HG02973 (cell line): ENCODE measurements around the gene PDE6A.

ENCODE experiments used
- ATAC-seq: cut with Tn5 transposase; IDR thresholded peaks from one replicate; pipeline ENCODE4 v1.9.1; 2021; ENCODE audit warnings: moderate library complexity; ENCODE audit not compliant: unreplicated experiment

The PDE6A gene

DNA sequence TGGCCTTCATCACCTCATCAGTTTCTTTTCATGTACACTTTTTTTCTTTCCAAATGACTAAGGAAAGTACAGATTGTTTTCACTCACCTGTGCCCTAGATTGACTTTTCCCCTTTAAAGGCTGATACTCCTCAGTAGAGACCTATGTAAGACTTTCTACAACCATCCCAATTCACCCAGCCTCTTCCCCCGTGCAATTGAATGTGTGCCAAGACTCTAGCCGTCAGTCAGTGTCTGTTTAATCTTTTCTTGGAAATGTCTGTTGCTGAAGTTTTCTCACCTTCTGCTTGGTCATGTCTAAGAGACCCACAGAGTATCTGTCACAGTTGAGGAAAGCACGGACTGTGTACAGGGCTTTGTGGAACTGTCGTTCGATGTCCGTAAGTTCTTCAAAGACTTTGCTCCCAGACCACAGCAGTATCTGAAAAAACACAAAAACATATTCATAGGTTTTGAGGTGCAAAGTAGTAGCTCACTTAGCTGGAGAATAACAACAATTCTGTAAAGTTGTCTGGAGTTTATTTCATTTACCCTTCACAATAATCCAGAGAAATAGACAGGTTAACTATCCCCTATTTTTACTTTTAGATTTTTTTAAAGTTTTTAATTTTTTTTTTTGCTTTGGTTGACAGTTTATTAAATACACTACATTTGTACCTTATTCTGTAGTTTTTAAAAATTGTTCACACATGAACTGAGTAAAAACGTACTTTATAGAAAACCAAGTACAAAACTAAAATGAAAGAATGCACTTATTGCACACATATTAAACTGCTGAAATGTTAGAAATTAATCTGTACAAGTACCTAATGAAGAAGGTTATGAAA, 13.6 kb downstream of the PDE6A start:
- no peak for ATAC-seq

DNA sequence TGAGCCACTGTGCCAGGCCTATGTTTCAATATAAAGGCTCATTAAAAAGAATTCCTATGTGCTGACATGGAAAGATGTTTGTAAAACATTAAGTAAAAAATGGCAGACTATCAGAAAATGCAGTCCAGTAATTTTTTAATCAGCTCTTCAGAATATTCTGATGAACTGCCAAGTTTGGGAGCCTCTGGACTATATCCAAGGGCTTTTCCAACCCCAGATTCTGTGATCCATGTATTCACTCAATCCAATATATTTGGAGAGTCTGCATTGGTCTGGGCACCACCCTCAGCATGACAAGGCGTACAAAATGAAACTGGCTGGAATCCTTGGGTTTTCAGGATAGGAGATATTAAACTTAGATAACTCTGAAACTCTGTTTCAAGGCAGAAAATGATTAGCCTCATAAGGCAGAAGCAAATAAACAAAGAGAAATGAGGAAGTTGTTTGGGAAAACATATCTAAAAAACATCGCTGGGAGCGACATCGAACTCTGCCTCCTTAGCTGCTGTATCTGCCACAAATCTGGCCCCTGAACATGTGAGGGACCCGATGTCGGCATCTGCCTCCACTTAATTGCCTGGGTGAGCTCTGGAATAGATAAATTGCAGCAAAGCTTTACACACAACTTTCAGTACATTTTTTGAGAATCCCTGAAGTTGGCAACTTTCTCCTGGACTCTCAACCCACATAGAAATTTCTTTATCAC, 14.4 kb downstream of the PDE6A start:
- no peak for ATAC-seq

DNA sequence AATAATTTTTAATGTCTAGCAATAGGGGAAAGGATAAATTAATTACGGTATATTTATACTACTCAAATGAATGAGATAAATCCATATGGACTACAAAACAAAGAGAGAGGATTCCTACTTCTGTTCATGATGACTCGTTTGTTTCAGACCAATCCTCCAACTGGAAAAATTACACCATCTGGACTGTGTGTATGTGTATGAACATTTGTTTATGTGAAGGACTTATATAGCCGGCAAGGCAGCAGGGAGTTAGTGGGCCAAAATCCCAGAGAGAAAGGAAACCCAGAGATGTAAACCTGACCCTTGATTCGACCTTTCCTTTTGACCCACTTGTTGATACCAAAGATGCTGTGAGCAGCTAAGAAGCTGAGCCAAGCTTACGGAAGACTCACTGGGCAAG, 20.1 kb downstream of the PDE6A start:
- no peak for ATAC-seq

DNA sequence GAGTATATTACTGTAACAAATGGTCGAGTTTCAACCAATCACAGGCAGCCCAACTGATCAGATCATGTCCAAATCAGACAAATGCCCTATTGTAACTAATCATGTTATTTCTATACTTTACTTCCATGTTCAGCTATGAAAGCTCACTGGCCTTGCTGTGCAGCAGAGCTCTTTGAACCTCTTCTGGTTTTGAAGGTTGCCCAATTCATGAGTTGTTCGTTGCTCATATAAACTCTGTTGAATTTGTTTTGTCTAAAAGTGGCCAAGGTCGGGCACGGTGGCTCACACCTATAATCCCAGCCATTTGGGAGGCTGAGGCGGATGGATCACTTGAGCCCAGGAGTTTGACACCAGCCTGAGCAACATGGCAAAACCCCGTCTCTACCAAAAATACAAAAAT, 21.6 kb downstream of the PDE6A start:
- ATAC-seq = no peak

DNA sequence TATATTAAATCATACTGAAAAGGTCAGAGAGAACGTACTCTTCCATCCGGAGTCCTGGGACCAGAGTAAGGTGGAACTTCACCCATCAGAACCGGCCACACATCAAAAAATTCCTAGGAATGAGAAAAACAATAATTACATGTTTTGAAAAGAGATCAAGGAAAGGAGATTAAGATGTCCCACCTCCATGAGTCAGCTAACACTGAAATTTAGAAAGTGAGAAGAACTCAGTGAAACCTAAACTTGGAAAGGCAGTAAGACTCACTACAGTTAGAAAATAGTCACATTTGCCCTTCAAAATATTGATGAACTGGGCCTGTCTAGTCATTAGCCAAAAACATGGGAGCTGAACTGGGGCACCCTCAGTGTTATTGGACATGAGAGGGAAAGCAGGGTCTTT, 23.0 kb downstream of the PDE6A start:
- ATAC-seq = no peak

DNA sequence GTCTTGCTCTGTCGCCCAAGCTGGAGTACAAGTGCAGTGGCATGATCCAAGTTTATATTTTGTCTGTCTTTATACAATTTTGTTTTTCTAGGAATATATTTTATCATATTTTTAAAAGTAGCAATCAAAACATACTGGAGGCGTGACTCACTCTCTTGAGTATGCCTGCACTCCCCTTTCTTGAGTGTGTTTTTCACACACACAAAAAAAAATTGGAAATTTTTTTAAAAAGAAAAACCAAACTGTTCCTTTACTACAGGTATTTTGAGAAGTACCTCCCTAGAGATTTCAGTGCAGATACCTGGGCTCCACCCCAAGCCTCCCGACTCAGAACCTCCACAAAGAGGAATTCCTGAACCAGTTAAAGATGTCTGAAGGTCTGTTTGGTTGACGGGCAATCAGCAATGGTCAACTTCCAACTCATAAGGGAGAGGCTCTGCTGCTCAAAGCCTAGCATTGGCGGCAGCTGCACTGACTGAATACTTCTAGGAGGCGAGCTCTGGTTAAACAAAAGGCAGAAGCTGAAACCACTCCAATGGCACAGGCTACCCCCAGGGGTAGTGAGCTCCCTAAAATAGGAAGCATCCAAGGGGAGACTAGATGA, 27.4 kb downstream of the PDE6A start:
- no peak for ATAC-seq

DNA sequence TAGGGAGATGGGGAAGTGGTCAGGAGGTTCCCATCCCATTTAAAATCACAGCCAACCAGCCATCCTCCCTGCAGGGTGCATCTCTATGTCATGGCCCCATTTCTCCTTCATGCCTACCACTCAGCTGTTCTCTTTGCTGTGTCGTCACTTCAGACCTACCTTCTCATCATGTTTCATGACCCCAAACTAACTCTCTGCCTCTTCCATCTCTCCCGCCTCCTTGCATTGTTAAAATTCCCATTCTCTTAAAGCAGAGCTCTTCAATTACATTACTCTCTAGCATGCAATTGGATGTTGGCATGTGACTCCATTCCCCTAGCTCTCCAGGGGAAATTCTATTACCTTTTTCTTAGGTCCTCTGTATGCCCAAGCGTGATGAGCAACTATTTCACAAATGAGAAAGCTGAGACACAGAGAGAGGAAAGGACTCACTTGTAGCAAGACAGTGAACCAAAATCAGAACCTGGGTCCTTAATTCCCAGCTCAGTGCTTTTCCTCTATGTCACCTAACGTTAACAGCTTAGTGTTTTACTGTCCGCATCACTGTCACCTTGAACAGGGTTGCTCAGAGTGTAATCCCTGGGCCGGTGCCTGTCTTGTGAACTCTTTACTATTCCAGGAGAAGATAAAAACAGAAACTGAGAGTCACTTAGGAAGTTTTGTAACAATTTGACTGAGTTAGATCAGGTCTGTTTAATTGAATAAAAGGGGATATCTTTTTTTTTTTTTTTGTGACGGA, 28.1 kb downstream of the PDE6A start:
- ATAC-seq = no peak

DNA sequence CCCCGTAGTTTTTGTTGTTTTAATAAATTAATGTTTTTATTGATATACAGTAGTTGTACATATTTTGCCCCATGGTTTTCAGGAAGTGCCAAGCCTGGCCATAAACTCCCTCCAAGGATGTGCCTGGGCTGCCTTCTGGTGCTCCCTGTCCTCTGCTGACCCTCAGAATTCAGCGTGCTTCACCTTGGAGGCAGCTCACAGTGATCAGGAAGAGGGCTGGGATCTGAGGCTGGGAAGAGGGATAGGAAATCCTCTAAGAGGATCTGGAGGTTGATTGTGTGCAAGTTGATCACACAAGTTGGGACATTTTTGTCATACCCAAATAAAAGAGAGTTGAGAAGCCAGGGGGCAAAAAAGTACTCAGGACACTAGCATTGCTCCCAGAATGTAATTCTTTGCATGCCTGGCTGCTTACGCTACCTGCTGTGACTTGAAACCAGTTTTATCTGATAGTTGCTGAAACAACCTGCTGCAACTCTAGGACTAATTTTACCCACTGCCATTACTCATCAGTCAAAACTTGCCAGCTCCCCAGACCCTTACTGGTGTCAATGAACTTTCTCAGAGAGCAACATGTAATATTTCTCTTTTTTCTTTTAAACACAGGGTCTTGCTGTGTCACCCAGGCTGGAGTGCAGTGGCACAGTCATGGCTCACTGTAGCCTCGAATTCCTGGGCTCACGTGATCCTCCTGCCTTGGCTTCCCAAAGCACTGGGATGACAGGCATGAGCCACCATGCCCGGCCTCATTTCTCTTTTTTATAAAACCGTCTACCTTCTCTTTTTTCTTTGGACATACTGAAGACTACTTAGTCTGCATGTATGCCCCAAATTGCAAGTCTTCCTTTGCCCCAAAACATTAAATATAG, 29.0 kb downstream of the PDE6A start:
- ATAC-seq = no peak

DNA sequence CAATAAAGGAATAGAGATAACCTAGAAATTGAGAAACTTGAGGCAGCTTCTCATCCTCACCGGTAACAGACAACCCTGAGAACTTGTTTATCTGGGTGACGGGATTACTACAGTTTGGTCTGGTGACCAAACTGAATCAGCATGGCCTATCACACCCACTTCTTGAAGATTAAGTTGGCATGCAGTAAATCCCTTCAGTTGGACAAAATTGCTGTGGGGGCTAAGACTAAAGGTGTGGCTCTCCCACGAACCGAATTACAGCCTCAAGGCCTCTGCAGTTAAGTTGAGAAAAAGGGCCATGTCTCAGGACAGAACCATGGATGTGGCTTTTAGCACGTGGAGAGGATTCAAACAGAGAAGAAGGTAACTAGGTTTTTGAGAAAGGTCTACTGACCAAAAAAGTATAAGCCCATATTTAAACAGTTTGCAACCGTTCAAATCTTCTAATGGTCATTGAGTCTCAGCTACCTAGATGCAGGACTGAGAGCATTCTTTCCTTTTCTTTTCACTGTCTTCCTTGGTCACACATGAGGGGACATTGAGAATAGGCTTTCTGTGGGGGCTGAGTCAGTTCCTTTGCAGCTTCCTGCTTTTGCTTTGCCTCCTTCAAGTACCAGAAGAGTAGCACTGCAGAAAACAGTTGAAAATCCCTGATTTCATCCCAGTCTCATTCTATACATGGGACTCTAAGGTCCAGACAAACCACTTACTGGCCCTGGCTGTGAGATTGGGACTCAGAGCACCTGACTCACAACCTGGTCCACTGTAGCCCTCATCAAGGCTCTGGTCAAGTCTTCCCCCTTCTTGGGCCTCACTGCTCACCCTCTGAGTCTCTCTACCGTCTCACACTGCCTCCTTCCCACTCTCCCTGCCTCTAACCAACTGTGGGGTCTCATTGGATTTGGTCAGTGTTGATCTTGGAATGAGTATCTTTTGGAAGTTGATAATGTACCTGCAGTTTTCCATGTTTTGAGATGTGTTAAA, 30.9 kb downstream of the PDE6A start:
- no peak for ATAC-seq

DNA sequence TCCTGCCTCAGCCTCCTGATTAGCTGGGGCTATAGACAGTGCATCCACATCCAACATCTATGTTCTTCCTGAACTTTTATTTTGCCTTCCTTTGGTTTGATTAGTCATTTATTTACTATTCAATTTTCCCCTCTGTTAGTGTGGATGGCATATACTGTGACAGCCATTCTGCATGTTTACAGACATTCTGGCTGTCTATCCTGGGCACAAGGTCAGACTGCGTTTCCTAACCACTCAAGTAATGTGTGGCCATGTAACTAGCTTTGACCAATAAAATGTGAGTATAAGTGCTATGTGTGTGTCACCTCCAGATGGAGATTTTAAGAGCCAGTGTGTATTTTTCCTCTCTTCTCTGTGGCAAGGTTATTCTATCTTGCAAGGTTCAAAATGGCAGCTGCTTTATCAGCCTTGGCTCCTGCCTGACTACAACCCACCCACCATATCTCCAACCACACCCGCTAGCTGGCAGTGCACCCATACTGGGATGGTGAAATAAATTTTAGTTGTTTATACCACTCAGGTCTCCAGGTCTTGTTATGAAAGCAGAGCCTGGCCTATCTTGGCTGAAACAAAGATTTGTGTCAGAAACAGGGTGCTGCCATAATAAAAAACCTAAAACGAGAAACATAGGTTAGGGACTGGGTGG, 32.2 kb downstream of the PDE6A start:
- ATAC-seq = no peak

DNA sequence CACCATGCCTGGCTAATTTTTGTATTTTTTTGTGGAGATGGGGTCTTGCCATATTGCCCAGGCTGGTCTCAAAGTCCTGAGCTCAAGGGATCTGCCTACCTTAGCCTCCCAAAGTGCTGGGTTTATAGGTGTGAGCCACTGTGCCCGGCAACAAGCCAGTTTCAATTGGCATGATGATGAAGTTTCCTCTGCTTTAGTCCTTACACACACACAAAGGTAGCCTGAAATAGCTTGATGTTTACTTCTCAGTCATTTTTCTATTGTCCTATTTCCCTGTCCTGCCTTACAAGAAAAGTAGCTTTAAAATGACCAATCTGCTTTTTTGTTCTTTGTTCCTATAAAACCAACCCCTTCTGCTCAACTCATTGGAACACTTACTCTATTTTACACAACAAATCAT, 33.6 kb downstream of the PDE6A start:
- no peak for ATAC-seq

DNA sequence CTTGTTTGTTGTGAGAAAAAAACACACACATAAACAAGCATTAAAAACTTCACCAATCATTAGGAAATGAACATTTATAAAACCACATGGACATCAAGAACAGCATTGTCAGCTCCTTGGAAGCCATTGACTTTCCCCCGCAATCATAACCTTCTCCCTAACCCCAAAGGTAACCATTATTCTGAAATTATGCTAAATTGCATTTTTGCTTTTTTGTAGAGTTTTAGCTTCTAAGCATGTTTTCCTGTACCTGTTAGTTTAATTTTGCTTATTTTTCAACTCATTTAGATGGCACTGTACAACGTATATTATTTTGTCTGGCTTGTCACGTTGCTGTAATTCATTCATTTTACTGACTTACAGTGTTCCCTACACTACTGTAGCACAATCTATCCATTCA, 36.8 kb downstream of the PDE6A start:
- ATAC-seq = no peak

DNA sequence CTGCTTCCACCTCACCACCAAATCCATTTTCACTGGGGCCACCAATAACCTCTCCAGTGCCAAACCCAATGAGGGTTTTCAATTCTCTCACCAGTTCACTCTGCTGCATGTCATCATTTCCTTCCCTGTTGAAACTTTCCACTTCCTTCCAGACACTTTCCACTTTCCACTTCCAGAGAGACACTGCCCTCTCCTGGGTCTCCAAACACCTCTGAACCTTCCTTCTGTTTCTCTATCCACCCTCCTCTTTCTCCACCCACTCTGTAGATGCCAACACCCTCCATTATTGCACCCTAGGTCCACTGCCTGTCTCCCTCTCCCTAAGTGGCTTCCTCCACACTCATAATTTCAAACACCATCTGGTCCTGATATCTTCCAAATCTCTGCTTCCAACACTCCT, 39.6 kb downstream of the PDE6A start:
- ATAC-seq = no peak

DNA sequence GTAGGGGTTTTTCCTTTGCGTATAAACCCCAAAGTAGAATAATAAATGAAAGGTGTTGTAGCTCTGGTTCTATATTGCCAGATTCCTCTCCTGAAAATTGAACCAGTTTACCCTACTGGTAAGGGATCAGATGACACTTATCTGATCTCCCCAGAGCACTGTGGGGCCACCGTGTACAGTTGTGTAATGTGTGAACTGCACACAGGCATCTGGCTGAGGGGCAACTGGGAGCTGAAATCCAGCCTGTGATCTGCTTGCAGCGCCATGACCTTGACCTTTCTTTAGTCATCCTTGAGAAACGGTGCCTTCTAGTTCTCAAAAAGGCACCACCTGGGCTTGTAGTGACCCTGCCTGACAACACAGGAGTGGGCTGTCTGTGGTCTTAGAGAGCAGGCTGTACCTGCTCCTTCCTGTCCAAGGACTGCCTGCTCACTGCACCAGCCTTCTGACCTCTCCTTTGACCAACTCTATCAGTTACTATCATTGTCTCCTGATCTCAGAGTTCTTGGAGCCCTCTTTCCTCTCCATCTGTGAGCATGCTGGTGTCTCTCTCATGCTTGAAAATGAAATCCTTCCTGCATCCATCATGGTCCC, 40.2 kb downstream of the PDE6A start:
- no peak for ATAC-seq

DNA sequence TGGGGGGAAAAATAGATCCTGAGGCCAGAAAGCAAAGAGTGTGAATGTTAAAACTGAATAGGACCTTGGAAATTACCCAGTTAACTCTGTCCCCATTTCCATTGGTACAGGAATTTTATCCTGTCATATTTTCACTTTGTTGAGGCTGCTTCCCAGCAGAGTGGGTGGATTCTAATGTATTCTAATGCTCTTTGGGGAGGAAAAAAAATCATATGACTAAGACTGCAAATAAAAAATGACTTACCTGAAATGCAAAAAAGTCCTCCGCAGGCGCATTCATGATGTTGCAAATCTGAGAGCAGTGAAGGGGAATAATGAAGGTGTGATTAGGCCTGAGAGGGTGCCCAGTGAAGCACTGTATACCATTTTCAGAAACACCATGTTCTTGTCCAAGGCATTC, 41.2 kb downstream of the PDE6A start:
- no peak for ATAC-seq

DNA sequence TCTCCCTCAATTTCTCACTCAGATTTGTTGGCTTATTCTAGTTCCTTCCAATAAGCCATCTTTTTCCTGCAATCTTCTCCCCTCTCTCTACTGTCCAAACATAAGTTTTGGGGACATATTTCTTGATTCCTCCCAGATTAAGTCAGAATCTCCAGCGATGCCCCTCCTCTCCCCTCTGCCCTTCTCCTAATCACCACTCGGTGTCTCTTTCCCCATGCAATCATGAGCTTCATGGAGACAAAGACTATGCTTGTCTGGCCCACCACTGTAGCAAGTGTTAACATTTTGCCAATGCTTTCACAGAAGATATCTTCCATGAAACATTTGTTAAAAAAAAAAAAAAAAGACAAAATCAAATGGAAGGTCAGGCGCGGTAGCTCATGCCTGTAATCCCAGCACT, 42.4 kb downstream of the PDE6A start:
- ATAC-seq = no peak

DNA sequence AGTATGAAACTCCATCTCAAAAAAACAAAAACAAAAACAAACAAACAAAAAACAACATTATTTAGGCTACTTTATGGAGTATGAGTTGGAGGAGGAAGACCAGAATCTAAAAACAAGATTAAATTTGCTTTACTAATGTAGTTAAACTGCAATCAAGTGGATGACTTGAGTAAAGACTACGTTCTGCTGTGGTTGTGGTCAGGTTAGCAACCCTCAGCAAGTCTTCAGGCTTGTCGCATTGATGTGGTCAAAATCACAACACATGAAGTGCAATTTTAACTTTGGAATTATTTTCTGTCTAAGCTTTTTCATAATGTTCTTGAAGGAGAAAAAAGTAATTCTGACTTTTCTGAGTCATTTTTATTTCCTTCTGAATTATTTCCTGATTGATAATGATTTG, 43.1 kb downstream of the PDE6A start:
- no peak for ATAC-seq

DNA sequence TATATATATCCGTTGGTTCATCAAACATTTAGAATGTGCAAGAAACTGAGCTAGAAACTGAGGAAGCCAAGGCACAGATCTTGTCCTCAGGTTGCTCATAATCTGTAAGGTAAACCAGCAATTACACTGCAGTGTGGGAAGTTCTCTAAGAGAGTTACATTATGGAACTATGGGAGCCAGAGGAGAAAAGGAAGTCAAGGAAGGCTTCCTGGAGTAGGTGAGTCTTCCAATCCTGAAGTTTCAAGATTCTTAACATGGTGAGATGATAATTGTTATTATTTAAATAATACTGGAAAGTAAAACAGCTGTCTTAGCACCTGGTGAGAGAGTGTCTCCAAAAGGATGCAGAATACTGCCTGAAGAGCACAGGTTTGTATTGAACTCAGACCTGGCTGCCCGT, 44.2 kb downstream of the PDE6A start:
- no peak for ATAC-seq
